GM12865 (cell line): ENCODE results near the gene HNRNPF.
"Not testable (repeated sequence)": the region's sequence is repeated elsewhere in the genome, so short reads cannot be mapped to it uniquely, and the experiment has no call there.

Experiments
- DNase-seq: peaks from one replicate; pipeline ENCODE4 v3.0.0; 2010; ENCODE audit warnings: low read depth
- H3K4me3 ChIP-seq: 2 replicates; pipeline ENCODE4 v1.5.1; 2011; ENCODE audit warnings: mild to moderate bottlenecking, low read depth, low read length, control low read depth
- CTCF ChIP-seq: IDR thresholded peaks from 2 replicates; pipeline ENCODE4 v1.5.1; 2011; ENCODE audit warnings: low read length, control low read depth, low read depth, inconsistent platforms; ENCODE audit not compliant: insufficient read depth; ENCODE audit errors: missing control alignments

The HNRNPF gene

DNA sequence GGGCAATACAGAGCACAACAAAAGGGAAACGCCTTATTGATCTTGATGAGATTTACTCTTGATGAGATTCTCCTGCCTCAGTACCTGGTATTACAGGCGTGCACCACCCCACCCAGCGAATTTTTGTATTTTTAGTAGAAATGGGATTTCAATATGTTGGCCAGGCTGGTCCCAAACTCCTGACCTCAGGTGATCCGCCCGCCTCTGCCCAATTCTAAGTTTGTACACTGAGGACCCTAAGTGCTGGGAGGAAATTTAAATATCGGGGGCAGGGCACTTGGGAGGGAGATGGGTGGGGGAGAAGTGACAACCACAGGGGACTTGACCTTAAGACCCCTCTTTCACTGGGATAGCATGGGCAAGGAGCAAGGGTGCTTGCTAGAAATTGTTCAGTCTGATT is 14.1 kb downstream of the HNRNPF start:
- no peak for DNase-seq
- H3K4me3 ChIP-seq = peak overlapping the region; percentile 90
- TF ChIP-seq CTCF = no peak

- no peak for DNase-seq
- H3K4me3 ChIP-seq = no peak overlapping the region
- no peak for TF ChIP-seq CTCF
Observed at GRCh38 chr10:43393606-43394360, 15.2 kb downstream of the HNRNPF start.

GRCh38 chr10:43393186-43393585 is 15.8 kb downstream of the HNRNPF start:
- not testable (repeated sequence) for H3K4me3 ChIP-seq, DNase-seq

GRCh38 chr10:43392748-43393147 is 16.2 kb downstream of the HNRNPF start:
- no peak for TF ChIP-seq CTCF
- H3K4me3 ChIP-seq = no peak overlapping the region
- no peak for DNase-seq

DNA sequence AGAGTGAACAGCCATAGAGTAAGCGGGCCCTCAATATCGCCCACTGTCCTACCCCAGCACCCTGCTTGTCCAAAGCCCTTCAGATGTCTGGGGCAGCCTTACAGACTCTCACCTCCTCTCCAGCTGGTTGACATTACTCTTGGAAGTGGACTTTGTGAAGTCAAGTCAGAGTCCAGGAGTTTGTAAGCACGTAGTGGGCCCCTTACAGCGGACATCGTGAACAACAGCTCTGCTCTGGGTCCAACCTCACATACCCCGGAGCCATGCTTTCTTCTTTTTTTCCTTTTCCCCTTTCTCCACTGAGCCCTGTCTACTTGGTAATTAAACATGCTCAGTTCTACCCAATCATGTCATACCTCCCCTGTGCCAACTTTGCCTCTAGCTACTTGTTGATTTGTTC is 17.5 kb downstream of the HNRNPF start:
- DNase-seq = no peak
- TF ChIP-seq CTCF = no peak
- no peak overlapping the region for H3K4me3 ChIP-seq

- peak; percentile 48 for TF ChIP-seq CTCF
- DNase-seq = no peak
- no peak overlapping the region for H3K4me3 ChIP-seq
Observed at GRCh38 chr10:43390759-43391158, 18.2 kb downstream of the HNRNPF start.

GRCh38 chr10:43390333-43390732 is 18.7 kb downstream of the HNRNPF start:
- no peak for TF ChIP-seq CTCF
- no peak overlapping the region for H3K4me3 ChIP-seq
- DNase-seq = no peak
